Renal cortex interstitium (tissue), 11 donors: ENCODE results near the gene MAGOHB. TPM values are rescaled to one million over a fixed set of nuclear protein-coding genes. Genes with fewer than 3 reads are reported as not detected.
"Not testable (repeated sequence)": the region's sequence is repeated elsewhere in the genome, so short reads cannot be mapped to it uniquely, and the experiment has no call there.

ENCODE experiments used
- DNase-seq, 11 donors: peaks; one replicate each; pipeline ENCODE4 v3.0.0-alpha.2; 2013; ENCODE audit warnings: low read depth in 9 of 11, low spot score in 4 of 11; ENCODE audit errors: extremely low read depth in 1 of 11
- polyA plus RNA-seq, 3 donors: library from polyadenylated mRNA; unstranded; fragments of 120-200 nt; gene quantifications; one replicate each; pipeline ENCODE4 v1.2.1, GENCODE V29; 2013; ENCODE audit not compliant: insufficient read length in 3 of 3

Gene MAGOHB
- polyA plus RNA-seq, 3 donors = 38.9 to 41.5 (median 41.4) TPM

DNA sequence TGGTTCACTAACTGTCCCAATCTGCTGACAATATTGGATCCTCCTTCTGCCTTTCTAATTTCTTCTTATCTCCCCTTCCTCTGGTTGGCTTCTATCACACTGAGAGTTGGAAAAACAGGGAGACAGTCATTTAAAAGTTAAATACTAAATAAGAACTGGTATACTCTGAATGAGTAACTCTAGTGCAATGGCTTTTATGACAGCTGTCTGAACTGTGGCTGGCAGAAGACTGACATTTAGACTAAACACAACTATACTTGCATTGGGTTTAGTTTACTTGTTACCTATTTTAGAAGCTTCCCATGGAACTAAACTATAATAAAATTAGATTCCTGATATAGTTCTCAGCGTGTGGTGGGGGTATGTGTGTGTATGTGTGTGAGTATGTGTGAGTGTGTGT is 7.9 kb upstream of the MAGOHB start:
- no peak for DNase-seq

DNA sequence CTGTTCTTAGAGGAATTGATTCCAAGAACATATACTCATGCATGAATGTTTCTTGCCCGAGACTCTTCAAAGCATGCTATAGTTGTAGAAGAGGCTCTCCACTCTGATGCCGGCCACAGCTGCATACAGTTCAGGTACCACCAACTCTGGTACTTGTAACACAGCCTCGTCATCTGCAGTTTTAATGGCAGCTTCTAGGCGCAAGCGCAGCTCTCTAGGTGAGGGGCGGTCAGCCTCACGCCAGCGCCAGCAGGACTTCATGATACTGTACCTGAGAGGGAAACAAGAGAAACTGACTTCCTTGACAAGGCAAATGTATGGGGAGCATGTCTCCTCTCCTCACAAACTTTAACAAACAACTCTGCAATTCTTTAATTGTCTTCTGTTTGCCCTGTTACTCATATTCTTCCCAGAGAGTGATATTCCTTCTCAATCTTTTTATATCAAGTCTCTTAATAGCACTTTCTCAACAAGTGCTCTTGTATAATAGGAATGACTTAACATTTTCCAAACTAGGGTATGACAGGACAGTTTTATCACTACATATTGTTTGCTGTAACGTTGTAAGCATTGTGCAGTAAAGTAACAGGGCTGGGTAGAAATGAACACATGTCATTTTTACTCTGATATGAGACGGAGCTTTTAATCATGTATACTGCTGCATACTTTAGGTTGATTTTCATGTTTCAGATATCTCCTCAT is 6.8 kb upstream of the MAGOHB start:
- no peak for DNase-seq

DNA sequence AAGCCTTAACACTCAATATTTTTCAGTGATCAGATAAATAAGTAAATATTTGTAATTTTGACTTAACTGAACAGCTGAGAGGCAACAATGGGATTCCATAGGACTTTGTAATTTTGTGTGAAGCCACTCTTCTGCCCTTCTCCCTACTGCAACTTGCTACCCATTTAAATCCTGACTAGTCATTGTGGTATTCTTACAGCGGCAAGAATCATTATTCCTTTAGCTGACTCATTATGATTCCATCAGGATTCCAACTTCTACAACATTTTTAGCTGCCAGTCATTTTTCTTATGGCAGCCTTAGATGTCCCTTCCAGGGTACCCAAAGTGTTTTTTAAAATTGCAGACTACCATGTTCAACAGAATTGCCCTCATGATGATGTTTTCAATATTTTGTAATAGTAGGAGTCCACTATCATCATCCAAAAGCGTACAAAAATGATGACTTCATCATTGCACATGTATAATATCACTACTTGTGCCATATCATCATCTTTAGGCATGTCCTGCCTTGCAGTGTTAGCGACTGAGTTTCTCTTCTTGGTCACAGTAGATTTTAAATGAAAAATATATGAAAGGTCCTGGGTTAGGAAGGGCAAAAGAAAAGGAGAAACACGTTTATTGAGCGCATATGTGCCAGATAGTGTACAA is 5.1 kb upstream of the MAGOHB start:
- DNase-seq = no peak

DNA sequence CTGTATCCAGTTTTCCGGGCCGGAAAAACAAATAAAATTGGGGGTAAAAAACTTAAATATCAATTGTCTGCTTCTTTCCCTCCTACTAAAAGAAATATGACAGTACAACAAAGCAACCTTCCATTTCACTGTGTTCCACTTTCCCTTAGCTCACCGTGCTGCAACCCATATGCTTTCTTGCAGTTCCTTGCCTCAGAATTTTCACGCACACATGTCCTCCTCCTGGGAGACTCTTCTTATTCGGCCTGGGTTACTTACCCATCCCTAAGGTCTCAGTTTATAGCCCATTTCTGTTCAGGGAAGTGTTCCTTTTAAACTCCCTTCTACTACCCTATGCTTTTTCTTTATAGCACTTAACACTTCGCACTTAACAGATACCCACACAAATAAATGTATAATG is 4.5 kb upstream of the MAGOHB start:
- DNase-seq = no peak

DNA sequence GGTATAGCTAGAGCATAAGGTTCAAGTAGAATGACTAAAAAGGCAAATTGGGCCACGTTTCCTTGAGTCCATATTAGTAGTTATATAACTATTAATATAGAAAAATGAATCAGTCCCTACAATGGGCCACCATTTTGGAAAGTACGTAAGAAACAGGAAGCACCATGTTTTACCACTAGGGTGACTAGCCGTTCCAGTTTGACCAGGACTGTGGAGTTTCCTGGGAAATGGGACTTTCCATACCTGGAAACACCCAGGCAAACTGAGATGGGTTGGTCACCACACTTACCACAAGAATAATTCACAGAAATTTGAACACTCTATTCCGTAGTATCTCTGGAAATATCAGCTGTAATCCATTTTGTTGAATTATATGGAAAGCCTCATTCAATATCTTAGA is 2.1 kb upstream of the MAGOHB start:
- no peak for DNase-seq

DNA sequence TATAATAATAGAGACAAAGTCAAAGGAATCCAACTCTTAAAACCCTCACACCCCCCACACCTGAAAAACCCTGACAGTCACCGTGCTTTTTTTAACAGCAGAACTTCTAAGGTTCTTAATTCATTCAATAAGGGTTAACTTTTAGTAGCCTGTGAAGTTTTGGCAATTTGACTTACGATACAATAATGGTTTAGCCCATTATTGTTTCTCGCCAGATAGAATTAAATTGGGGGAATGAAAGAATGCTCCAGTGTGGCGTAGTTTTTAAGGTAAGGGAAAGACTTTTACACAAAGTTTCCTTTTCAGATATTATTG is 604 bp upstream of the MAGOHB start:
- DNase-seq = peak in 1 of 11 donors; percentile 3

DNA sequence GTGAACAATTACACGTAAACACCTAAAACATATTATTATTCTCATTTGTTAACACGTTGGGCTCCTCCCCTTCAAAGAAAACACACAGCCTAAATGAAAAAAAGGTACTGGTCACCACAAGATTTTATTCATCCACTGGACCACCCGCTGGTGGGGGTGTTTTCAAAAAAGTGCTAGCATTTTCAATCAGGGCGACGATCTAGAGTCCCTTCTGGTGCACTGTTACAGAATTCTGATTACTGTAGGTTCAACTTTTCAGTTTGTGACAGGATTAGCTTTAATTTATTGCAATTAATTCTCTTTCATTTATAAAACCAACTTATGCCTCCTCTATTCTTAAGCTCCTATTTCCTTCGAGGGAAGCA is 443 bp downstream of the MAGOHB start:
- peak in 4 of 11 donors; percentile 2 to 17 (median 3) for DNase-seq

DNA sequence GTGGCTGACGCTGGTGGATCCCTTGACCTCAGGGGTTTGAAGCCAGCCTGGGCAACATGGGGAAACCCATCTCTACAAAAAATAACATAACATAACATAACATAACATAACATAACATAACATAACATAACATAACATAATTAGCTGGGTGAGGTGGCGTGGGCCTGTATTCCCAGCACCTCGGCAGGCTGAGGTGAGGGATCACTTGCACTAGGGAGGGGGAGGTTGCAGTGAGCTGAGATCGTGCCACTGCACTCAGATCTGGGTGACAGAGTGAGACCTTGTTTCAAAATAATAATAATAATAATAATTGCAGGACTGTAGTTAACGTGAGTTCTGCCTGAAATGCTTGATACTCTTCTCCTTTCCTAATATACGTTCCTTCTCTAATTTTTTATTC is 1.3 kb downstream of the MAGOHB start:
- DNase-seq = peak in 1 of 11 donors; percentile 3

DNA sequence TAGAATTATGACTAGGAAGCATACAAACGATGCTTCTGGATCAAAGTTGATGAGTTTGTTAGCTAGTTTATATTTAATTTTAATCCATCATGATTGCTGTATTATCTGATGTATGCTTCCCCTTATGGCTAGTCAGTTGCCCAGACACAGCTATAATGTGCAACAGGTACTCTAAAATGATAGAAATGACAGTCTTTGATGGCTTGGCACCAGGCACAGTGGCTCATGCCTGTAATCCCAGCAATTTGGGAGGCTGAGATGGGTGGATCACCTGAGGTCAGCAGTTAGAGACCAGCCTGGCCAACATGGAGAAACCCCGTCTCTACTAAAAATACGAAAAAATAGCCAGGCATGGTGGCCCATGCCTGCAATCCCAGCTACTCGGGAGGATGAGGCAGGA is 2.2 kb downstream of the MAGOHB start:
- not testable (repeated sequence) for DNase-seq

DNA sequence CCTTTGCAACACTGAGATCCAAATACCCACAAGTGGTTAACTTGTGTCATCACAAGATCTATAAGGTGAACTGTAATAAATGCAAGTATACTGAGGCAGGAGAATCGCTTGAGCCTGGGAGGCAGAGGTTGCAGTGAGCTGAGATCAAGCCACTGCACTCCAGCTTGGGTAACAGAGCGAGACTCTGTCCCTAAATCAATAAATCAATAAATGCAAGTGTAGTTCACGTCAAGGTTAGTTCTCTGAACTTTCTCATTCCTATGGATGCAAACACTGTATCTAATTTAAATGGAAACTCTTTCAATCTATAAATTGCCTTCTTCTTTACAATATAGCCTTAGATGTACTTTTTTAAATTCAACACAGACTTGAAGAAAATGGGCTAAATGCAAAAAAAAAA is 3.2 kb downstream of the MAGOHB start:
- no peak for DNase-seq

DNA sequence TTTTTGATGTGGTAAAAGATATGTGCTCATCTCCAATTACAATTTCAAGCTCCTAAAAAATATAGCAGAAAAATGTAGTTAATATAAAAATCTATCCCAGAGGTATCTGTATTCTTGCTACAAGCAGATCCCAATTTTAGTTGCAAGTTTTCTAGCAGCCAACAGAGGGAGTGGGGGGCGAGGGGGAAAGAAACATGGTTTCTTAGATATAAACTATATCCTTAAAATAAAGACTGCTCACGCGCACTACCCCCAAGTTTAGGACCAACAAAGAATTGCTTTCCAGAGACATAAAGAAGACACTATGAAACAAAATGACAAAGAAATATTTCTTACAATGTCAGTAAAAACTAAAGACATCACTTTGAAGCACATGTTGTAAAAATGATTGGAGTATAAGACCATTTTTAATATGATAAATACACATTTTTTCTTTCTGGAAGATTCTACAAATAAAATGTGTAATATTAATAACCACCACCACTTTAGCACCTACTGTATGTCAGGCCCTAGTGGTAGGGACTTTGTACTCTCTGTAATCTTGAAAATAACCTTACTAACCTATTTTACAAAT is 5.4 kb downstream of the MAGOHB start:
- no peak for DNase-seq

DNA sequence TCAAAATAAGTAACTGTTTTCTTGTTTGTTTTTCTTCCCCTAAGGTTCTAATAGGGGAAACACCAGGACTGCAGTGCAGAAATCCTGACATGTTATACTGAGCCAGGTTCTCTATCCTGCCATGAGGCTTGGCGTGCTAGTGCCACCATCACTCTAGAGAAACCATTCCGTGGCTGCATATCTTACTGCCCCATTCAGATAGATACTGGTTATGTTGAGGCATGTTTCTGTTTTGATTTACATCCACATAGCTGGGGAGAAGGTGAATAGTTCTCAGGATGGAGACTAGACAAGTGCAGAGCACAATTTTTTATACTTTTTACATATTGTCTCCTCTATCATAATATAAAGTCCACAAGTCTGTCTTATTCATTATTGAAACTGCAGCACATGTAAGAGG is 11.5 kb downstream of the MAGOHB start:
- no peak for DNase-seq

DNA sequence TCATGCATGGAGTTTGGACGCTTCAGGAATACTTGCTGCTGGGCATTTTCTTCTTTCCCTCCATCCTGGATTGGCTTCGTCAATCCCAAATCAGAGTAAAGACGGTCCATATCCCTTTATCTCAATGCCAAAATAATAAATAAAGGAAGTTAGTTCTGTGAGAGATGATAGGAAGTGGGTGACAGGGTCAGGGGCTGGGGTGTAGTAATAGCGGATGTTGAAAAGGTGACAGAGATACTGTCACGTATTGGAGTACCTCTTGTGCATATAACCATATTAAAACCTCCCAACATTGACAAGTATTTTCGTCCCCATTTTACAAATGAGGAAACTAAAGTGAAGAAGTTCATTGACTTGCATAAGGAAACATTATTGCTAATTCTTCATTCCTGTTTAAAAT is 12.4 kb downstream of the MAGOHB start:
- DNase-seq = no peak

DNA sequence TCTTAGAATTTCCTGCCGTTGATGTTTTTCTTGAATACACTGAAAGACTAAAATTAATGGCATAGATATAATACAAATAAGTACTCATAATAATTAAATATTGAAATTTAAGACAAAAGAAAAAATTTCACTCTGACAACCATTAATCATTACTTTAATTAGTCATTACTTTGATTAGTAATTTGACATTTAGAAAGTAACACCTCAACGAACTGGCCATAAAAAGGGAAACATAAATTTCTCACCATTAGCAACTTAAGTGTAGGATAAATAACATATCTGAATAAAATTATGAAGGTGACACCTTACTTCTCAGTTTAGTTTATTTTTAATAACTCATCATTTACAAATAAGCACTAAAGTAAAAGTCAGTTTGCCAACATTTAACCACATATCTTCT is 17.5 kb downstream of the MAGOHB start:
- no peak for DNase-seq

DNA sequence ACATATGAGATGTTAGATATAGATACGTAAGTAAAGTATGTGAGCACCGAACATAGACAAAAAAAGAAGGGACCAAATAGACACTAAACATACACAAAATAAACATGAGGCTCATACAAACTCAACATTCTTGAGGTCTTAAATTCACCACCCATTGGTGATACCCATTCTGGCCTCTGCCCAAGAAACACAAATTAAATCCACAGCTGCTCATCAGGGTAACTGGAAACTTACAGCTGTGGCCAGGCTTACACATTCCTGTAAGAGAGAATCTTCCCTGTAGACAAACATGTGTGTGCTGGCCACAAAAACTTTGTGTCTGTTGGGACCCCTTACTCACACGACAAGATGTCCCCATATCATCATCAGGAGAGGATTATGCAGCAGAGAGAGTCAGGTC is 22.4 kb downstream of the MAGOHB start:
- DNase-seq = peak in 1 of 11 donors; percentile 3

DNA sequence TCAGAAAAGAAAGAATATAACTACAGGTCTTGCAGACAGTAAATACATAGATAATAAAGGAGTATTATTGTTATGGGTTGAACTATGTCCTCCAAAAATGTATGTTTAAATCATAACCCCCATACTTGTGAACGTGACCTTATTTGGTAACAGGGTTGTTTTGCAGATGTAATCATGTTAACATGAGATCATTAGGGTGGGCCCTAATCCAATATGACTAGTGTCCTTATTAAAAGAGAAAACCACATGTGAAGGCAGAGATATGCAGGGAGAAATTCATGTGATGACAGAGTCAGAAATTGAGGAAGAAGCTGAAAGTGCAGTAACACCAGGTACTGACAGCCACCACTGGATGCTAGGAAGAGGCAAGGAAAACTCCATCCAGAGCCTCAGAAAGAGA is 29.0 kb downstream of the MAGOHB start:
- no peak for DNase-seq

DNA sequence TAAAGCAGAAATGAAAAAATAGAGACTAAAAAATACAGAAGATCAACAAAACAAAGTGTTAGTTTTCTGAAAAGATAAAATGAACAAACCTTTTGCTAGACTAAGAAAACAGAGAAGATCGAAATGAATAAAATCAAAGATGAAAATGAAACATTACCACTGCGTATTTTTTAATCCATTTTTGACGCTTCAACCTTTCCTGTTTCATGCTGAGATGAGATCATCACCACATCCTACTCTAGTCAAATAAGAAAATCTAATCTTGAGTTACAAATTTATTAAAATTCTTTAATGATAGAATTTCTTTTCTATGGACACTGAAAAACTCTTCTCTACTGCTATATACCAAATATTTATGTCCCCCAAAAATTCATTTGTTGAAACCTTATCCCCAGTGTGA is 30.7 kb downstream of the MAGOHB start:
- DNase-seq = no peak

DNA sequence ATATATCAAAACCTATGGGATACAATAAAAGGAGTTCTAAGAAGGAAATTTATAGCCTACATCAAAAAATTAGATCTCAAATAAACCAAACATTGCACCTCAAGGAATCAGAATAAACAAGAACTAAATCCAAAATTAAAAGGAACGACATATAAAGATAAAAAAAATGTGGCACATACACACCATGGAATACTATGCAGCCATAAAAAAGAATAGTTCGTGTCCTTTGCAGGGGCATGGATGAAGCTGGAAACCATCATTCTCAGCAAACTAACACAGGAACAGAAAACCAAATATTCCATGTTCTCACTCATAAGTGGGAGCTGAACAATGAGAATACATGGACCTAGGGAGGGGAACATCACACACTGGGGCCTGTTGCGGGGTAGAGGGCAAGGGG is 31.3 kb downstream of the MAGOHB start:
- DNase-seq = not testable (repeated sequence)

DNA sequence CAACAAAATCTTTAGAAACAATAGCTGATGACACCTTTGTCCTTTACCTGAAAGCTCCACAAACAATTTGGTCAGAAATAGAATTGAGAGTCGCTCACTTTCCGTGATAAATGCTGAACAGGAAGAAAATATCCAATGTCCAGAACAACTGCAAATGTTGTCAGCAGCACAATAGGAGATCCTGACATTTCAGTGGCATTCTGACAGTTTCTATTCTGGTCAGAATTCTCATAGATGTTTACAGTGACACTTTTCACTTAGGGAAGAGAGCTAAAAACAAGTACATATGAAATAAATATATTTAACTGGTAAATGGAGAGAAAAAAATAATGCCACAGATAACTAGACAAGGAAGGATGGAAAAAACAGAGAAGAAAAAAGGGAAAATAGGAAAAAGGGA is 39.1 kb downstream of the MAGOHB start:
- DNase-seq = no peak

DNA sequence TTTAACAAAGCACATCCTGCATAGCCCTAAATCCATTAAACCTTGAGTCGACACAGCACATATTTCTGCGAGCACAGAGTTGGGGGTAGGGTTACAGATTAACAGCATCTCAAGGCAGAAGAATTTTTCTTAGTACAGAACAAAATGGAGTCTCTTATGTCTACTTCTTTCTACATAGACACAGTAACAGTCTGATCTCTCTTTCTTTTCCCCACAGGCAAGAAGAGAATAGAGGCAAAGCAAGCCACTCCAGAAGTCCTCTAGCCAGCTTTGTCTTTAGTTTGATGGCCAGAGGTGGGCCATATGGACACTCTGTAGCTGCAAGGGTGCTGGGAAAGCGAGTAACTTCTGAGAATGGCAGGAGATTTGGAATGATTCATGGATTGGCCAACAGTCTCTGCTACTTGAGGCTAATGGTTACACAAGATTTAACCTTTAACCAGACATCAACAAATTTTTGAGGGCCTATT is 41.4 kb downstream of the MAGOHB start:
- DNase-seq = not testable (repeated sequence)

DNA sequence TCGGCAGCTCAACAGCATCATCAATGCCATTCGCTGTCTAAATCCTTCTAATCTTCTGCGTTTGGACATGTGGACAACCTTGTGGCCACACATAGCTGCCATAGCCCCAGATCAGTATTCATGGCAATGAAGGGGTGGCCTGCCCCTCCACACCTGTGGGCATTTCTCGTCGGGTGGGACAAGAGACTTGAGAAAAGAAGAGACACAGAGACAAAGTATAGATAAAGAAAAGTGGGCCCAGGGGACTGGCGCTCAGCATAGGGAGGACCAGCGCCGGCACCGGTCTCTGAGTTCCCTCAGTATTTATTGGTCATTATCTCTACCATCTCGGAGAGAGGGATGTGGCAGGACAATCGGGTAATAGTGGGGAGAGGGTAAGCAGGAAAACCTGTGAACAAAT is 42.3 kb downstream of the MAGOHB start:
- DNase-seq = no peak
